ACHN (cell line): Measurements from ENCODE around the gene MUCL3.
A peak's percentile ranks its signal among the peaks of the same experiment; 100 is the strongest.
"Not testable (repeated sequence)": the region's sequence is repeated elsewhere in the genome, so short reads cannot be mapped to it uniquely, and the experiment has no call there.

Experiments used
- DNase-seq: peaks from one replicate; pipeline ENCODE4 v3.0.0-alpha.2; 2015
- in situ Hi-C: cut with HindIII; loops from 2 replicates; pipeline ENCODE4 v1.10.0; 2017; ENCODE audit warnings: low sequenced_read_pairs, low pct_ligation_motif_present, low pct_unique_long_range_greater_than_20kb

The MUCL3 gene

GRCh38 chr6:30964075-30964474, 23.3 kb downstream of the MUCL3 start:
- in situ Hi-C loops = no loop called here
- DNase-seq = no peak

- DNase-seq = no peak
- in situ Hi-C loops = no loop called here
Observed at GRCh38 chr6:30965140-30965601, 24.4 kb downstream of the MUCL3 start.

- DNase-seq = no peak
- in situ Hi-C loops = no loop called here
Observed at GRCh38 chr6:30966154-30966553, 25.4 kb downstream of the MUCL3 start.

- DNase-seq, in situ Hi-C loops: not testable (repeated sequence)
Observed at GRCh38 chr6:30969171-30969570, 28.4 kb downstream of the MUCL3 start.

- in situ Hi-C loops = no loop called here
Observed at GRCh38 chr6:30970946-30971345, 30.2 kb downstream of the MUCL3 start.

GRCh38 chr6:30972816-30973215, 32.0 kb downstream of the MUCL3 start:
- no peak for DNase-seq
- in situ Hi-C loops = no loop called here

More at GRCh38 chr6:30970946-30971345, 30.2 kb downstream of the MUCL3 start:
- DNase-seq = no peak

- no peak for DNase-seq
Observed at GRCh38 chr6:30974490-30975252, 33.9 kb downstream of the MUCL3 start.

GRCh38 chr6:30979141-30979540, 38.4 kb downstream of the MUCL3 start:
- in situ Hi-C loops = no loop called here
- DNase-seq = no peak

More at GRCh38 chr6:30974490-30975252, 33.9 kb downstream of the MUCL3 start:
- in situ Hi-C loops = no loop called here

- no peak for DNase-seq
- in situ Hi-C loops = no loop called here
Observed at GRCh38 chr6:30979690-30980089, 38.9 kb downstream of the MUCL3 start.

- DNase-seq = peak; percentile 65
- in situ Hi-C loops = no loop called here
Observed at GRCh38 chr6:30981942-30982772, 41.4 kb downstream of the MUCL3 start.

- no peak for DNase-seq
- in situ Hi-C loops = no loop called here
Observed at GRCh38 chr6:30983439-30983838, 42.7 kb downstream of the MUCL3 start, which contains the start of gene MUC21. Gene MUC21 (plus strand): TSS chr6:30983718. CDS start chr6:30983959, 241 bp downstream.

GRCh38 chr6:30985490-30985889, 44.7 kb downstream of the MUCL3 start:
- in situ Hi-C loops = no loop called here
- DNase-seq = no peak

GRCh38 chr6:30987304-30987703, 46.5 kb downstream of the MUCL3 start:
- DNase-seq = no peak
- in situ Hi-C loops = no loop called here

GRCh38 chr6:30988209-30988825, 47.5 kb downstream of the MUCL3 start:
- in situ Hi-C loops = no loop called here
- DNase-seq = no peak

GRCh38 chr6:30990422-30991086, 49.8 kb downstream of the MUCL3 start:
- in situ Hi-C loops = no loop called here
- no peak for DNase-seq

- in situ Hi-C loops = no loop called here
- DNase-seq = no peak
Observed at GRCh38 chr6:30991891-30992290, 51.1 kb downstream of the MUCL3 start.

GRCh38 chr6:30997301-30997700, 56.5 kb downstream of the MUCL3 start:
- no peak for DNase-seq
- in situ Hi-C loops = no loop called here

- in situ Hi-C loops = no loop called here
- no peak for DNase-seq
Observed at GRCh38 chr6:30998785-30999184, 58.0 kb downstream of the MUCL3 start.
